DOHH2 (cell line): ENCODE measurements around the gene SHROOM2.

Experiments
- H3F3A ChIP-seq: fragments of 200-600 bp; sonication (generic), shearing (Covaris generic); 2 replicates; pipeline ENCODE4 v1.6.0; 2016; ENCODE audit warnings: antibody characterized with exemption, mild to moderate bottlenecking; ENCODE audit not compliant: control insufficient read depth, insufficient read depth
- H3K27ac ChIP-seq: fragments of 200-600 bp; sonication (generic); 2 replicates; pipeline ENCODE4 v1.5.1; 2014; ENCODE audit warnings: low read depth, mild to moderate bottlenecking, low read length, moderate library complexity
- H3K27me3 ChIP-seq: fragments of 200-600 bp; sonication (generic); 2 replicates; pipeline ENCODE4 v1.6.1; 2014; ENCODE audit warnings: mild to moderate bottlenecking, low read length, mixed read lengths; ENCODE audit not compliant: control insufficient read depth
- H3K36me3 ChIP-seq: fragments of 200-600 bp; sonication (generic); 2 replicates; pipeline ENCODE4 v1.6.1; 2014; ENCODE audit warnings: mild to moderate bottlenecking, low read length, moderate library complexity, mixed read lengths; ENCODE audit not compliant: control insufficient read depth
- H3K4me1 ChIP-seq: fragments of 200-600 bp; sonication (generic); 2 replicates; pipeline ENCODE4 v1.6.1; 2014; ENCODE audit warnings: mild to moderate bottlenecking, low read length, mixed read lengths; ENCODE audit not compliant: control insufficient read depth
- H3K4me2 ChIP-seq: fragments of 200-600 bp; sonication (generic); 2 replicates; pipeline ENCODE4 v1.6.0; 2014; ENCODE audit warnings: mild to moderate bottlenecking, low read length, moderate library complexity
- H3K4me3 ChIP-seq: fragments of 200-600 bp; sonication (generic); 2 replicates; pipeline ENCODE4 v1.5.1; 2014; ENCODE audit warnings: mild to moderate bottlenecking, low read length, mixed read lengths
- H3K79me2 ChIP-seq: fragments of 200-600 bp; sonication (generic); 2 replicates; pipeline ENCODE4 v1.6.1; 2014; ENCODE audit warnings: mild to moderate bottlenecking, low read length, mixed read lengths; ENCODE audit not compliant: control insufficient read depth
- H3K9me2 ChIP-seq: fragments of 200-600 bp; sonication (generic); replicated peaks from 2 replicates; pipeline ENCODE4 v1.6.1; 2014; ENCODE audit warnings: mild to moderate bottlenecking, low read length, mixed read lengths; ENCODE audit not compliant: control insufficient read depth
- H3K9me3 ChIP-seq: fragments of 200-600 bp; sonication (generic); 2 replicates; pipeline ENCODE4 v1.6.1; 2014; ENCODE audit warnings: antibody characterized with exemption, low read length, mixed read lengths; ENCODE audit not compliant: control insufficient read depth, insufficient read depth
- H4K20me1 ChIP-seq: fragments of 200-600 bp; sonication (generic); 2 replicates; pipeline ENCODE4 v1.6.0; 2014; ENCODE audit warnings: low read depth, mild to moderate bottlenecking, antibody characterized with exemption, low read length, moderate library complexity; ENCODE audit not compliant: control insufficient read depth, insufficient read depth
- EZH2phosphoT487 ChIP-seq: fragments of 200-600 bp; sonication (generic); IDR thresholded peaks from 2 replicates; pipeline ENCODE4 v1.6.1; 2017; ENCODE audit warnings: borderline replicate concordance, mild to moderate bottlenecking, antibody characterized with exemption, low read length, moderate library complexity, mixed read lengths
- TF ChIP-seq, protein P1 (sequence below): fragments of 200-600 bp; sonication (generic); IDR thresholded peaks from one replicate; pipeline ENCODE4 v1.5.1; 2014; ENCODE audit warnings: antibody characterized with exemption, mild to moderate bottlenecking, low read depth, low read length; ENCODE audit not compliant: poor library complexity, severe bottlenecking

SHROOM2 gene

DNA sequence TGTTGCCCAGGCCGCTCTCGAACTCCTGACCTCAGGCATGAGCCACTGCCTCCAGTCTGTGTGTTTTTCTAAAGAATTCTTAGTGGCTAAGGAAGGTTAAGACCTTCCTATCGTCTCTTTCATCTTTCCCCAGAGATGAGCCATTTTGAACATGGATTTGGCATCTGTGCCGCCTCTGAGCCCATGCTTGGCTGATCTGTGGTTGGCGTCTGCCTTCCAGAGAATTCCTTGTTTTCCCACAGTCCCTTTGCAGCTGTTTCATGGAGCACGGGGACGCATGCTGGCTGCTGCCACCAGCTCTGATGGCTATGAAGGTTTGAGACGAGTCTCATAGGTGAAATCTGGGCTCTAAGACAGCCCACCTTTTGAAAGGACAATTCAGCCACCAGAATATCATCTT lies 60.4 kb downstream of the SHROOM2 start:
- Histone ChIP-seq H3K4me3 (no peak overlapping the region), H4K20me1 (no peaks in the 10 kb centered on the region), H3F3A (no peaks in the 10 kb centered on the region), H3K27me3 (no peaks in the 10 kb centered on the region), H3K9me3 (no peaks in the 10 kb centered on the region), H3K9me2 (no peaks in the 10 kb centered on the region), H3K4me1 (no peaks in the 10 kb centered on the region), H3K36me3 (no peaks in the 10 kb centered on the region), H3K27ac (no peak overlapping the region), H3K79me2 (no peaks in the 10 kb centered on the region), H3K4me2 (no peak overlapping the region)
- TF ChIP-seq, protein P1, sequence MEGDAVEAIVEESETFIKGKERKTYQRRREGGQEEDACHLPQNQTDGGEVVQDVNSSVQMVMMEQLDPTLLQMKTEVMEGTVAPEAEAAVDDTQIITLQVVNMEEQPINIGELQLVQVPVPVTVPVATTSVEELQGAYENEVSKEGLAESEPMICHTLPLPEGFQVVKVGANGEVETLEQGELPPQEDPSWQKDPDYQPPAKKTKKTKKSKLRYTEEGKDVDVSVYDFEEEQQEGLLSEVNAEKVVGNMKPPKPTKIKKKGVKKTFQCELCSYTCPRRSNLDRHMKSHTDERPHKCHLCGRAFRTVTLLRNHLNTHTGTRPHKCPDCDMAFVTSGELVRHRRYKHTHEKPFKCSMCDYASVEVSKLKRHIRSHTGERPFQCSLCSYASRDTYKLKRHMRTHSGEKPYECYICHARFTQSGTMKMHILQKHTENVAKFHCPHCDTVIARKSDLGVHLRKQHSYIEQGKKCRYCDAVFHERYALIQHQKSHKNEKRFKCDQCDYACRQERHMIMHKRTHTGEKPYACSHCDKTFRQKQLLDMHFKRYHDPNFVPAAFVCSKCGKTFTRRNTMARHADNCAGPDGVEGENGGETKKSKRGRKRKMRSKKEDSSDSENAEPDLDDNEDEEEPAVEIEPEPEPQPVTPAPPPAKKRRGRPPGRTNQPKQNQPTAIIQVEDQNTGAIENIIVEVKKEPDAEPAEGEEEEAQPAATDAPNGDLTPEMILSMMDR = no peak

DNA sequence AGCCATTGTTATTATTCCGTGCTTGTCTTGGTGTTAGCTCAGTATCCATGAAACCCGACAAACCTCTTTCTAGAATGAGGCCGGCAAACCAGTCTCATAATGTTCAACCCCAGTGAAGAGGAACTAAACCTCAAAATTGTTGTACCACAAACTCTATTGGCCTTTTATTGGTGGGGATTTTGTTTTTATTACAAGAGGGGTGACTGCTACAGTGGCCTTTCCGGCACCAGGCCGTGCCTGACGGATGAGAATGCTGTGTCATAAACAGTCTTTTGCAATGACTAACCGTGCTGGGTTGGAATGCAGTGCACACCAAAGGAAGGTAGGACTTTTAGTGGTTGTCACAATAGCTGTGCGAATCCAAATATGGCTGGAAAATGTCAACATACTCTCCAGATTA lies 60.8 kb downstream of the SHROOM2 start:
- Histone ChIP-seq H3K4me3 (no peak overlapping the region), H4K20me1 (no peaks in the 10 kb centered on the region), H3K36me3 (no peaks in the 10 kb centered on the region), H3K79me2 (no peaks in the 10 kb centered on the region), H3K9me3 (no peaks in the 10 kb centered on the region), H3K4me2 (no peak overlapping the region), H3F3A (no peaks in the 10 kb centered on the region), H3K9me2 (no peaks in the 10 kb centered on the region), H3K27ac (no peak overlapping the region), H3K4me1 (no peaks in the 10 kb centered on the region), H3K27me3 (no peaks in the 10 kb centered on the region)
- TF ChIP-seq EZH2phosphoT487 = no peak
- TF ChIP-seq, protein P1 = no peak

DNA sequence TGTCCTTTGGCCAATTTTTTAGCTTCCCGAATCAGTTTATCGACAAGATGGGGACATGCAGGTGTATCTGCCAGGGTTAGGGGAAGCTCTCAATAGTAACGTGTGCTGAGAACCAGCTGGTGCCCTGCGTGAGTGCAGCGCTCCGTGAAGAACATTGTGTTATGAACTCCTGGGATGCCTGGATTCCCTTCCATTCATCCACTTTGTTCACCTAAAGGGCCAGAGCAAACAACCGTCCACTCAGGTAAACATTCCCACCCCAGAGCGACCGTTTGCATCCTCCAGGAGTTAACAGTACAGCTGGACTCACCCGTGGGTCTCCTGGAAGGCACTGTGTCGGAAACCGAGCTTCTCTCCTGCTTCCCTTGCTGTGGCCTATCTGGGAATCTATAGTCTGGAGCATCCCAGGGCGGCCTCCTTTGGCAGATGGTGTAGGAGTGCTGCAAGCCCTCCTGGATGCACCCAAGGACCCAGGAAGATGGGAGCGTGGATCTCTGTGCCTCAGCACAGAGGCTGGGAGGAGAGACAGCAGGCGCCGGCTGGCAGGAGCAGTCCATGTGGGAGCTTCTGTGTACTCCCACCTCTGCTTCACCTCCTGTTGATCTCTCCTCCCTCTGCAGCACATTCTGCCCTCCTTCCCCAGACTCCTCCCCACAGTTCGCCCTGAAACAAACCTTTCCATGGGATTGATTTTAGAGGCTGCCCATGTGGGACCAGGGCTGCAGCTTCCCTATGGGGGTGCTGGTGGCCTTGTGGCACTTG lies 62.7 kb downstream of the SHROOM2 start:
- Histone ChIP-seq H3K4me2 (no peak overlapping the region), H4K20me1 (no peaks in the 10 kb centered on the region), H3K4me1 (no peaks in the 10 kb centered on the region), H3K27ac (no peak overlapping the region), H3K79me2 (no peaks in the 10 kb centered on the region), H3K4me3 (no peak overlapping the region), H3K9me2 (no peaks in the 10 kb centered on the region), H3K36me3 (no peaks in the 10 kb centered on the region), H3F3A (no peaks in the 10 kb centered on the region), H3K9me3 (no peaks in the 10 kb centered on the region), H3K27me3 (no peaks in the 10 kb centered on the region)
- TF ChIP-seq EZH2phosphoT487 = no peak
- TF ChIP-seq, protein P1 = no peak
